GM23248 (cell line): ENCODE data around the gene WWOX. TPM values are rescaled to one million over a fixed set of nuclear protein-coding genes. Genes with fewer than 3 reads are reported as not detected.

Source experiments
- DNase-seq: peaks from one replicate; pipeline ENCODE4 v3.0.0-alpha.2; 2015
- H2AFZ ChIP-seq: fragments of 200-600 bp; sonication (generic); 2 replicates; pipeline ENCODE4 v1.6.1; 2016; ENCODE audit warnings: antibody characterized with exemption
- H3F3A ChIP-seq: fragments of 200-600 bp; sonication (generic); 2 replicates; pipeline ENCODE4 v1.6.1; 2016; ENCODE audit warnings: mild to moderate bottlenecking, antibody characterized with exemption, mixed run types; ENCODE audit not compliant: insufficient read depth
- H3K27ac ChIP-seq: fragments of 200-600 bp; sonication (generic); 2 replicates; pipeline ENCODE4 v1.5.1; 2016; ENCODE audit warnings: mild to moderate bottlenecking
- H3K27me3 ChIP-seq: fragments of 200-600 bp; sonication (generic); replicated peaks from 2 replicates; pipeline ENCODE4 v1.6.1; 2016; ENCODE audit warnings: mild to moderate bottlenecking; ENCODE audit not compliant: insufficient read depth
- H3K36me3 ChIP-seq: fragments of 200-600 bp; sonication (generic); 2 replicates; pipeline ENCODE4 v1.6.1; 2016; ENCODE audit warnings: low read depth, mild to moderate bottlenecking
- H3K4me1 ChIP-seq: fragments of 200-600 bp; sonication (generic); 2 replicates; pipeline ENCODE4 v1.6.1; 2016; ENCODE audit warnings: mild to moderate bottlenecking; ENCODE audit not compliant: insufficient read depth
- H3K4me2 ChIP-seq: fragments of 200-600 bp; sonication (generic); one replicate; pipeline ENCODE4 v1.6.1; 2016; ENCODE audit warnings: mild to moderate bottlenecking; ENCODE audit not compliant: unreplicated experiment
- H3K4me3 ChIP-seq: fragments of 200-600 bp; sonication (generic); 2 replicates; pipeline ENCODE4 v1.5.1; 2016; ENCODE audit warnings: mild to moderate bottlenecking
- H3K79me2 ChIP-seq: fragments of 200-600 bp; sonication (generic); 2 replicates; pipeline ENCODE4 v1.6.1; 2016; ENCODE audit warnings: mild to moderate bottlenecking; ENCODE audit not compliant: insufficient read depth
- H3K9ac ChIP-seq: fragments of 200-600 bp; sonication (generic); 2 replicates; pipeline ENCODE4 v1.6.1; 2016; ENCODE audit warnings: mild to moderate bottlenecking
- H3K9me2 ChIP-seq: fragments of 200-600 bp; sonication (generic); 2 replicates; pipeline ENCODE4 v1.6.1; 2016; ENCODE audit warnings: mixed run types, mild to moderate bottlenecking, moderate library complexity; ENCODE audit not compliant: insufficient read depth
- H3K9me3 ChIP-seq: fragments of 200-600 bp; sonication (generic); one replicate; pipeline ENCODE4 v1.6.1; 2017; ENCODE audit warnings: low read depth
- H4K20me1 ChIP-seq: fragments of 200-600 bp; sonication (generic); 2 replicates; pipeline ENCODE4 v1.6.0; 2016; ENCODE audit not compliant: insufficient read depth
- EZH2 ChIP-seq: fragments of 200-600 bp; sonication (generic); IDR thresholded peaks from 2 replicates; pipeline ENCODE4 v1.6.1; 2018; ENCODE audit warnings: antibody characterized with exemption, mild to moderate bottlenecking; ENCODE audit not compliant: insufficient read depth, poor library complexity, severe bottlenecking
- EZH2phosphoT487 ChIP-seq: fragments of 200-600 bp; sonication (generic); IDR thresholded peaks from 2 replicates; pipeline ENCODE4 v1.6.1; 2018; ENCODE audit warnings: antibody characterized with exemption, moderate library complexity, mild to moderate bottlenecking, low read depth; ENCODE audit not compliant: insufficient read depth
- WGBS, 2 experiments: methylation state at CpG; one replicate each; pipeline ENCODE4 v1.1.6; 2015 to 2017; ENCODE audit warnings: low lambda C conversion rate in 2 of 2, low coverage in 1 of 2; ENCODE audit errors: missing lambda C conversion rate in 2 of 2; 5-methylcytosine and 5-hydroxymethylcytosine counted together
- in situ Hi-C: fragments of 300-500 bp; cut with MboI; formaldehyde crosslinking; loops from 2 replicates; pipeline ENCODE4 v1.15.0; 2020
- polyA plus RNA-seq: library from polyadenylated mRNA; unstranded; fragments of >200 nt; fragmentation: Nextera tagmentation; extraction: Ambion mirVana; gene quantifications from 2 replicates; pipeline ENCODE4 v1.2.1, GENCODE V29; 2016
- total RNA-seq: library from RNA; depleted of rRNA; stranded (reverse); fragments of >200 nt; shearing (Covaris generic); gene quantifications from 2 replicates; pipeline ENCODE4 v1.2.3, GENCODE V29; 2014

WWOX gene
- total and polyA plus RNA-seq, 2 experiments from 2014 or later, result 4.5 to 6.6 TPM

GRCh38 chr16:78980825-78981224, 881.4 kb downstream of the WWOX start:
- no peaks in the 10 kb centered on the region for H3F3A ChIP-seq
- in situ Hi-C loops, result no loop called here
- no peaks in the 10 kb centered on the region for H3K4me1 ChIP-seq
- H3K36me3 ChIP-seq, result no peaks in the 10 kb centered on the region
- WGBS, 2 experiments, result 34 to 45% methylated on average over 6 of the region's 6 CpGs
- no peaks in the 10 kb centered on the region for H4K20me1 ChIP-seq
- no peak overlapping the region for H3K4me3 ChIP-seq
- H2AFZ ChIP-seq, result no peak overlapping the region
- H3K79me2 ChIP-seq, result no peaks in the 10 kb centered on the region
- H3K4me2 ChIP-seq, result no peak overlapping the region
- no peaks in the 10 kb centered on the region for H3K27me3 ChIP-seq
- no peaks in the 10 kb centered on the region for H3K9me3 ChIP-seq
- TF ChIP-seq EZH2 (no peak), EZH2phosphoT487 (no peak)
- DNase-seq, result no peak
- H3K9me2 ChIP-seq, result no peaks in the 10 kb centered on the region
- no peak overlapping the region for H3K27ac ChIP-seq
- no peak overlapping the region for H3K9ac ChIP-seq

- WGBS, 2 experiments, result 3 to 5% methylated on average over 10 of the region's 10 CpGs
- H2AFZ ChIP-seq, result no peak overlapping the region
Observed at GRCh38 chr16:78982096-78982744, 882.8 kb downstream of the WWOX start.

GRCh38 chr16:78984324-78984723, 884.9 kb downstream of the WWOX start:
- Histone ChIP-seq H3K27me3 (no peaks in the 10 kb centered on the region), H4K20me1 (no peaks in the 10 kb centered on the region), H3K4me3 (no peak overlapping the region), H2AFZ (no peak overlapping the region), H3K79me2 (no peaks in the 10 kb centered on the region), H3K9ac (no peak overlapping the region), H3K27ac (no peak overlapping the region), H3K9me3 (no peaks in the 10 kb centered on the region), H3K4me2 (no peak overlapping the region), H3F3A (no peaks in the 10 kb centered on the region), H3K9me2 (no peaks in the 10 kb centered on the region), H3K4me1 (no peaks in the 10 kb centered on the region), H3K36me3 (no peaks in the 10 kb centered on the region)
- in situ Hi-C loops, result no loop called here
- 35 to 40% methylated on average over 3 of the region's 3 CpGs for WGBS, 2 experiments
- TF ChIP-seq EZH2phosphoT487 (no peak), EZH2 (no peak)
- no peak for DNase-seq

More at GRCh38 chr16:78982096-78982744, 882.8 kb downstream of the WWOX start:
- no peaks in the 10 kb centered on the region for H3K36me3 ChIP-seq
- no peaks in the 10 kb centered on the region for H3K79me2 ChIP-seq
- no peaks in the 10 kb centered on the region for H3K27me3 ChIP-seq
- H3K9me3 ChIP-seq, result no peaks in the 10 kb centered on the region
- no peak overlapping the region for H3K4me3 ChIP-seq
- TF ChIP-seq EZH2 (no peak), EZH2phosphoT487 (no peak)
- no peaks in the 10 kb centered on the region for H3K4me1 ChIP-seq
- H3K9me2 ChIP-seq, result no peaks in the 10 kb centered on the region
- no peak overlapping the region for H3K4me2 ChIP-seq
- no peaks in the 10 kb centered on the region for H3F3A ChIP-seq
- H3K9ac ChIP-seq, result no peak overlapping the region
- no peak overlapping the region for H3K27ac ChIP-seq
- DNase-seq, result no peak
- in situ Hi-C loops, result no loop called here
- no peaks in the 10 kb centered on the region for H4K20me1 ChIP-seq

DNA sequence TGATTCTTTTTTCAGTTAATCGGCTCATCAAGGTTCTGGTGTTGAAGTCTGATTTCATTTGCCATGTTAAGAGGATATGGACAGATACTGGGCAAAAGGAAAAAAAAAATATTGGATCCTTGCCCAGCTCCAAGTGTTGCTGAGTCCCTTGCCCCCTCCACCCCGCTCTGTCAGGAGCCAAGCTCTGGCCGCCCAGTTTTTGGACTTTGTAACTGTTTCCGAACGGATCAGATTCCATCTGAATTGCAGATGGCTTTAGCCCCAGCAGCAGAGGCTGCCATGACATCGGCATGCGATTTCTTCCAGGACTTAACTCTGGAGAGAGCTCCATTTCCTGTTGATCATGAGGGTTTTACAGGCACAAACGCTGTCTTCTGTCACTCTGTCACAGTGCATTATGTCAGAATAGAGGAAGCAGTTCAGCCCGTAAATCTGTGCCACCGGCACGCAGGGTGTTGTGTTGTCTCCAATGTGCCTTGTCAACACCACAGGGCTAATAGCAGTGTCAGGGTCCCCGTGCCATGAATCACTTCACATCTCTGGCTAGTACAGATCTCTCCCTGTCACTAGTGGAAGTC, 885.5 kb downstream of the WWOX start:
- Histone ChIP-seq H3K27me3 (no peaks in the 10 kb centered on the region), H2AFZ (no peak overlapping the region), H3K27ac (no peak overlapping the region), H3K9me2 (no peaks in the 10 kb centered on the region), H4K20me1 (no peaks in the 10 kb centered on the region), H3K4me3 (no peak overlapping the region), H3K4me1 (no peaks in the 10 kb centered on the region), H3K4me2 (no peak overlapping the region), H3K36me3 (no peaks in the 10 kb centered on the region), H3K9me3 (no peaks in the 10 kb centered on the region), H3F3A (no peaks in the 10 kb centered on the region), H3K9ac (no peak overlapping the region), H3K79me2 (no peaks in the 10 kb centered on the region)
- WGBS, 2 experiments, result 3 to 4% methylated on average over 12 of the region's 12 CpGs
- TF ChIP-seq EZH2phosphoT487 (no peak), EZH2 (no peak)
- in situ Hi-C loops, result no loop called here
- DNase-seq, result no peak
